OCI-LY7 (cell line): ENCODE results near the gene ST6GALNAC6.

Experiments
- EZH2phosphoT487 ChIP-seq: fragments of 200-600 bp; sonication (generic); IDR thresholded peaks from 2 replicates; pipeline ENCODE4 v1.6.1; 2018; ENCODE audit warnings: low read depth, borderline replicate concordance, mild to moderate bottlenecking, mixed run types, antibody characterized with exemption, low read length, moderate library complexity, mixed read lengths
- TF ChIP-seq, protein P1 (sequence below): fragments of 200-600 bp; sonication (generic); conservative IDR thresholded peaks from 2 replicates; pipeline ENCODE4 v1.5.1; 2014; ENCODE audit warnings: mild to moderate bottlenecking, antibody characterized with exemption, low read length, moderate library complexity, mixed read lengths

DNA sequence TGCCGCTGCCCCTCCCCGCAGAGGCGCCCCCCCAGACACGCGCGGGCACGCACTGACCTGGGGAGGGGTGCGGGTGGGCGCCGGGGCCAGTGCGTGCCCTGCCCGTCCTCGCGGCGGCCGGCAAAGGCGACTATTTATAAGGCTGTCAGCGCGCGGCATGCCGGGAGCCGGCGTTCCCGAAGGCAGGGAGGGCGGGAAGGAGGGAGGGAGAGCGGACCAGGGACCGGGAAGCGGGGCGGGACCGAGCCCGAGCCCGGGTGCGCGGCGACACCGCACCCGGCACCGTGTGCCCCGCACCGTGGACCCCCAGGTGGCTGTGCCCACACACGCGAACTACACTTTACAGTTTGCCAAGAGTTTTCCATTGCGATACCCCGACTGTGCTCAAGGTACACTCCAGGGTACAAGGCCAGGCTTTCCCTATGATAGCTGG, 21.8 kb downstream of the ST6GALNAC6 start, which contains the start of gene AK1:
- TF ChIP-seq, protein P1, sequence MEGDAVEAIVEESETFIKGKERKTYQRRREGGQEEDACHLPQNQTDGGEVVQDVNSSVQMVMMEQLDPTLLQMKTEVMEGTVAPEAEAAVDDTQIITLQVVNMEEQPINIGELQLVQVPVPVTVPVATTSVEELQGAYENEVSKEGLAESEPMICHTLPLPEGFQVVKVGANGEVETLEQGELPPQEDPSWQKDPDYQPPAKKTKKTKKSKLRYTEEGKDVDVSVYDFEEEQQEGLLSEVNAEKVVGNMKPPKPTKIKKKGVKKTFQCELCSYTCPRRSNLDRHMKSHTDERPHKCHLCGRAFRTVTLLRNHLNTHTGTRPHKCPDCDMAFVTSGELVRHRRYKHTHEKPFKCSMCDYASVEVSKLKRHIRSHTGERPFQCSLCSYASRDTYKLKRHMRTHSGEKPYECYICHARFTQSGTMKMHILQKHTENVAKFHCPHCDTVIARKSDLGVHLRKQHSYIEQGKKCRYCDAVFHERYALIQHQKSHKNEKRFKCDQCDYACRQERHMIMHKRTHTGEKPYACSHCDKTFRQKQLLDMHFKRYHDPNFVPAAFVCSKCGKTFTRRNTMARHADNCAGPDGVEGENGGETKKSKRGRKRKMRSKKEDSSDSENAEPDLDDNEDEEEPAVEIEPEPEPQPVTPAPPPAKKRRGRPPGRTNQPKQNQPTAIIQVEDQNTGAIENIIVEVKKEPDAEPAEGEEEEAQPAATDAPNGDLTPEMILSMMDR, result no peak
- no peak for TF ChIP-seq EZH2phosphoT487
